Muscle layer of duodenum (tissue), 2 donors: Measurements from ENCODE around the gene FXYD2.
"Not testable (repeated sequence)": the region's sequence is repeated elsewhere in the genome, so short reads cannot be mapped to it uniquely, and the experiment has no call there.

Source experiments
- H3K27ac ChIP-seq: one replicate; pipeline ENCODE4 v1.7.0; 2013; ENCODE audit warnings: mild to moderate bottlenecking, low read length
- H3K27me3 ChIP-seq: one replicate; pipeline ENCODE4 v1.7.0; 2013; ENCODE audit warnings: low read depth, mild to moderate bottlenecking, control low read depth, low read length
- H3K36me3 ChIP-seq, 2 donors: one replicate each; pipeline ENCODE4 v1.7.0; 2013; ENCODE audit warnings: low read length in 2 of 2, control low read depth in 1 of 2, mild to moderate bottlenecking in 1 of 2; ENCODE audit not compliant: insufficient read depth in 2 of 2, control insufficient read depth in 1 of 2
- H3K4me1 ChIP-seq, 2 donors: one replicate each; pipeline ENCODE4 v1.7.0; 2013; ENCODE audit warnings: low read length in 2 of 2, mild to moderate bottlenecking in 2 of 2, control low read depth in 1 of 2, moderate library complexity in 1 of 2; ENCODE audit not compliant: insufficient read depth in 2 of 2, control insufficient read depth in 1 of 2
- H3K4me3 ChIP-seq, 2 donors: one replicate each; pipeline ENCODE4 v1.7.0; 2013; ENCODE audit warnings: low read length in 2 of 2, low read depth in 1 of 2, mild to moderate bottlenecking in 1 of 2
- H3K9me3 ChIP-seq, 2 donors: one replicate each; pipeline ENCODE4 v1.7.0; 2013; ENCODE audit warnings: low read length in 2 of 2, control low read depth in 1 of 2, mild to moderate bottlenecking in 1 of 2; ENCODE audit not compliant: control insufficient read depth in 1 of 2
- donor health status: healthy.

FXYD2 gene

DNA sequence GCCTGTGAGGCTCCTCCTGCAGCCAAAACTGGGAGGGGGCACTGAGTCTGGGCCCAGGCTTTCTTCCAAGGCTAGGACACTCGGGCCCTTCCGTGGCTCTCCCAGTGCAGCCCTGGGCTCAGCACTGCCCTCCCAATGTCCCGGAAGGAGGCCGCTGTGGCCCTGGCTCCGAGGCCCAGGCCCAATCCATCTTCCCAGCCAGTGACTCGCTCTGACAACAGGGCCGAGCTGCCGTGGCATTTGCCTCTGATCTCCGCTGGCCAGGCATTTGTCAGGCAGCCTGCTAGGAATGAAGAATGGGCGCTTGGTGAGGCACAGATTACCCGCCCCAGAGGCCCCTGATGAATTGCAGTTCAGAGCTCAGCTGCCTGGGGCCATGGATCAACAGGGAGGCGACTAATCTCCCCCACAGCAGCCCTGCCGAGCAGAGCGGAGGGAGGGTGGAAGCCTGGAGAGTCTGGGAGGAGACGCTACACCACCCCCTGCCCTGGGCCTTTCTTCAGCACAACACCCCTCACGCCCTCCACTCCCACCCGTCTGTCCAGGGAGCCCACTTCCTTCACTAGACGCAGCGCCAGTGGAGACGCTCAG lies 8.3 kb downstream of the FXYD2 start:
- Histone ChIP-seq H3K9me3 (no peaks in the 10 kb centered on the region), H3K27me3 (no peaks in the 10 kb centered on the region), H3K4me3 (peak overlapping the region in 1 of 2 donors; percentile 16), H3K4me1 (peaks cover 15 to 34% of the 10 kb centered on the region in 2 donors), H3K36me3 (no peaks in the 10 kb centered on the region), H3K27ac (peak overlapping the region; percentile 63)

DNA sequence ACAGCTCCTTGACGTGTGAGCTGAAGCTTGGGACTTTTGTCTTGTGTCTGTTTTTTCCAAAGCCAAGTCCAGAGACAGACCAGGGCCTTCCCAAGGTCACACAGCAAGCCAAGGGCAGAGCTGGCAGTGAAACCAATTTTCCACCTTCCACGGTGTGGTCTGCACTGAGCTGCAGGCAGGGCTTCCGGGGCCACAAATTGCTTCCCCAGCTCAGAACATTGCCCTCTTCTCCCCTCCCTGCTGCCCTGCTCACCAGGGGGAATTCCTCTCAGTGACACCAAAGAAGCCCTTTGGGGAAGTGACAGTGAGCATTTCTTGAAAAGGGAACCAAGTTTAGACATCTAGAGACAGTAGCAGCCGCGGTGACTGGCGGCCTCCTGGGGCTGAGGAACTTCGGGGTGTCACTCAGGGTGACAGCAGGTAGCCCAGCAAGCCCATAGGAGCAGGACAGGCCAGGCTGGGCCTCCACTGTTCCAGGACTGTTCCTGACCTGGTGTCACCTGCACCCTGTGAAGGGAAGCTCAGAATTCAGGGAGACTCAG lies 9.2 kb downstream of the FXYD2 start:
- Histone ChIP-seq H3K4me3 (no peak overlapping the region), H3K27ac (peak overlapping the region; percentile 68), H3K36me3 (no peaks in the 10 kb centered on the region), H3K9me3 (no peaks in the 10 kb centered on the region), H3K4me1 (peaks cover 15 to 34% of the 10 kb centered on the region in 2 donors), H3K27me3 (no peaks in the 10 kb centered on the region)

DNA sequence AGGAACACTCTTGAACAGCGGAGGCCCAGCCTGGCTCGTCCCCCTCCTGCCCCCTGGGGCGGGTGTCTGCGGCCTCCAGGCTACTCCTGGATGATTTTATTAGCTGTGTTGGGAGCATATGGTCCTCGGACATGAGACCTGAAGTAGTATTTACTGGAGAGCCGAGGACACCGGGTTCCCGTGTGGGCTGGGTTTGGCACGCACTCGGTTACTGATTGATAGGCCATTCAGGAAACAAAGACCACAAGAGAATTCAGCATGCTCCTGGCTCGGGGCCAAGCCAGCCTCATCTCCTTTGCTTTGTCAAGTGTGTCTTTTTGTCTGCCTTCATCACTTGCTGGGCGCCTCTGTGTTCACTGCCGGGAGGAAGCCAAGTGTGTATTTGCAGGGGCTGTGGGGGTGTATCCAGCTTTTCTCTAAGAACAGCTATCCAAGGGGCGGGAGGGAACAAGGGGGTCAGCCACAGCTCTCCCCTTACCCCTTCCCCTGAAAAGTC lies 9.7 kb downstream of the FXYD2 start:
- peaks cover 15 to 34% of the 10 kb centered on the region in 2 donors for H3K4me1 ChIP-seq
- H3K27me3 ChIP-seq, result no peaks in the 10 kb centered on the region
- no peak overlapping the region for H3K4me3 ChIP-seq
- H3K9me3 ChIP-seq, result no peaks in the 10 kb centered on the region
- H3K27ac ChIP-seq, result peak overlapping the region; percentile 68
- no peaks in the 10 kb centered on the region for H3K36me3 ChIP-seq

DNA sequence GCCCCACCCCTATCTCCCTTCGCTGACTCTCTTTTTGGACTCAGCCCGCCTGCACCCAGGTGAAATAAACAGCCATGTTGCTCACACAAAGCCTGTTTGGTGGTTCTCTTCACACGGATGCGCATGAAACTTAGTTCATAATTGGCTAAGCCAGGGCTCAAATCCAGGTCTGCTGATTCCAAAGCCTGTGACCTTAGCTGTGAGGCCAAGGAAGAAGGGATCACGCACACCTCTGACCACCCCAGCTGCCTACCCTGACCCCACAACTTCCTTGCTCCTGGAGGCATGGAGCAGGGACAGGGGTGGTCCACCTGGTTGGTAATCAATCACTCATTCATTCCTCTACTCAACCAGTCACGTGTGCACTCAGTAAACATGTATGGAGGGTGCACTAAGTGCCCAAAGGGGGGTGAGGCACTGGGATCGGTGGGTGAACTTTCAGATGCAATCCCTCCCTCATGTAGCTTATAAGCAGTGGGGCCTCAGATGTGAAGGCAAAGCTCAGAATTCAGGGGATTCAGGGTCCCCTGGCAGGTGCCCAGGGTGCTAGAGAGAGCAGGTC lies 10.3 kb downstream of the FXYD2 start:
- H3K9me3 ChIP-seq, result no peaks in the 10 kb centered on the region
- no peaks in the 10 kb centered on the region for H3K27me3 ChIP-seq
- H3K27ac ChIP-seq, result no peak overlapping the region
- H3K4me3 ChIP-seq, result no peak overlapping the region
- H3K4me1 ChIP-seq, result peaks cover 15 to 34% of the 10 kb centered on the region in 2 donors
- H3K36me3 ChIP-seq, result no peaks in the 10 kb centered on the region

DNA sequence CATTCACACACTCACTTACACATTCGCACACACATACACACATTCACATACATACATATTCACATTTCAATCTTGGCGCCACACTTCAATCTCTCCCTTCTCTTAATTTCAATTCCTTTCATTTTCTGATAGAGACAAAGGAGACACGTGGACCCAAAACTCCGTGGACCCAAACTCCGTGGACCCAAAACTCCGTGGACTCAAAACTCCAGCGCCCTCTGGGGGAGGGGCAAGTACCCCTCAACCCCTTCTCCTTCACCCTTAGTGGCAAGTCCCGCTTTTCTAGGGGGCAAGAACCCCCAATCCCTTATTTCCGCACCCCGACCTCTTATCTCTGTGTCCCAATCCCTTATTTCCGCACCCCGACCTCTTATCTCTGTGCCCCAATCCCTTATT lies 14.5 kb downstream of the FXYD2 start:
- H3K27ac ChIP-seq, H3K27me3 ChIP-seq, H3K9me3 ChIP-seq, H3K36me3 ChIP-seq, H3K4me3 ChIP-seq: not testable (repeated sequence)
- H3K4me1 ChIP-seq, result peaks cover 0 to 12% of the 10 kb centered on the region in 2 donors

DNA sequence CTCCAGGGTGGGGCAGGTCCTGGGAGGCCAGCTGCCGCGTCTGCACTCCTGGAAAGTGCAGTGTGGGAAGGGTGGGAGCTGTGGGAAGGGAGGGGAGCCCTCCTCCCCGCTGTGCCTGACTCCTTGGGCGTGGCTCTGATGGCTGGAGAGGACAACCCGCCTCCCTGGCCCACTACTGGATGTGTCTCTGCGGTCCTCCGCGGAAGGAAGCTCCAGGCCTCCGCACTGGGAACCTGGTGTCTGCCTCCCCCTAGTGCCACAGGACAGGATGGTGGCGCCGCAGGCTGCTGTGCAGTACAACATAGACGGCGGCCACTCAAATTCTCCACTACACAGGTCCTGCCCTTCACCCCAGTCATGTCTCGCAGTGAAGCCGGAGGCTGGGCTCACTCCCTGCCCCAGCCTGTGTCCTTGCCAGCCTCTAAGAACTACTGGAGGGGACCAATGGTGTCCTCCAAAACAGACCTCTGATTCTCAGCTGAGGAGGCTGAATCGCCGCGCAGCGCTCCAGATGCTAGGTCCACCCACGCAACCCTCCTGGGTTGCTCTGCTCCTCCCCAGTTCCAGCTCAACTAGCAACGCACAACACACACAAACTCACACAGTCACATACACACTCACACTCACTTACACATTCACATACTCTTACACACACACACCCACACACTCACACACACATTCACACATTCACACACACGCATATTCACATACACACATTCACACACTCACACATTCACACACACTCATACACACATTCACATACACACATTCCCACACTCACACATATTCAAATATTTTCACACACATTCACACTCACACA lies 15.1 kb downstream of the FXYD2 start:
- no peaks in the 10 kb centered on the region for H3K9me3 ChIP-seq
- no peaks in the 10 kb centered on the region for H3K27me3 ChIP-seq
- peaks cover 0 to 6% of the 10 kb centered on the region in 2 donors for H3K4me1 ChIP-seq
- H3K36me3 ChIP-seq, result no peaks in the 10 kb centered on the region
- no peak overlapping the region for H3K4me3 ChIP-seq
- H3K27ac ChIP-seq, result no peak overlapping the region

DNA sequence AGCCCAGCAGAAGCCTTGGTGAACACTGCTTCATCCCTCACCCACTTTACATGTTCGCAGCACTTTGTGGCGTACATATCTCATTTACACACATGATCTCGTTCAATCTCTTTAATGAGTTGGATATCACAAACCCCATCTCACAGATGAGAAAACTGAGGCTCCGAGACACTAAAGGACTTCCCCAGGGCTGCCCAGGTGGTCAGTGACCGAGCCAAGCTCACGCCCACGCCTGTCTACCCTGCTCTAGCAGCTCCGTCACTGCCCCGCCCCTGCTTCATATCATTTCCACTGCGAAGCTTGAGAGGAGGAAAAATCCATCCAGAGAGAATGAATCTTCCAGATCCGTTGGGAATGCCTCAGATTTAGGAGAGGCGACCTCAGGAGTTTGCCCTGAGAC lies 15.8 kb downstream of the FXYD2 start:
- Histone ChIP-seq H3K9me3 (no peaks in the 10 kb centered on the region), H3K27ac (no peak overlapping the region), H3K27me3 (no peaks in the 10 kb centered on the region), H3K36me3 (no peaks in the 10 kb centered on the region), H3K4me3 (no peak overlapping the region), H3K4me1 (peaks cover 0 to 6% of the 10 kb centered on the region in 2 donors)

DNA sequence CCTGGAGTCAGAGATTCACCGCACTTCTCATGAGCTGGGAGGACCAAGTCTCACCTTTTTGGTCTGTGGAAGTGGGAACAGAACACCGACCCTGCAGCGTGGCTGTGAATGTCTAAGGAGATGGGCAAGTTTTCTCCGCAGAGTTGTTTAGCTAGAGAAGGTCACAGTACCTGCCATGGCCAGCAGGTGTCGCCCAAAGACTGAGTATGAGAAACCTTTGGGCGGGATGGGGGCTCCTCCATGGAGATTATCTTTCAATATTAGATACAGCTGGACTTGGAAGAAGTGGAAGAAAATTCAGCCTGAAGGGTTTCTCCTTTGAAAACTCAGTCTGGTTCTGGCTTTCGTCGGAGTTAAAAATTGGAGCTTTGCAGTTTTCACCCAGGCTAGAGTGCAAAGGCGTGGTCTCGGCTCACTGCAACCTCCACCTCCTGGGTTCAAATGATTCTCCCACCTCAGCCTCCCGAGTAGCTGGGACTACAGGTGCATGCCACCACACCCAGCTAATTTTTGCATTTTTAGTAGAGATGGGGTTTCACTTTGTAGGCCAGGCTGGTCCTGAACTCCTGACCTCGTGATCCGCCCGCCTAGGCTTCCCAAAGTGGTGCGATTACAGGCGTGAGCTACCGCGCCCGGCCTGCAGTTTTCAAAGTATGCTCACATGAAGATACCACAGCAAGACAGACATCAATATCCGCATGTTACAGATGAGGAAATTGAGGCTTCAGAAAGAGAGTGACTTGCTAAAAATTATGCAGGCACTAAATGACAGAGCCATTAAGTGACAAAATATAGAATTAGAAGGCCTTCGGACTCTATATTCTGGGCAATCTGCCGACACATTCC lies 16.8 kb downstream of the FXYD2 start:
- peaks cover 0 to 6% of the 10 kb centered on the region in 2 donors for H3K4me1 ChIP-seq
- H3K9me3 ChIP-seq, result no peaks in the 10 kb centered on the region
- H3K4me3 ChIP-seq, result no peak overlapping the region
- no peaks in the 10 kb centered on the region for H3K36me3 ChIP-seq
- H3K27ac ChIP-seq, result no peak overlapping the region
- no peaks in the 10 kb centered on the region for H3K27me3 ChIP-seq

DNA sequence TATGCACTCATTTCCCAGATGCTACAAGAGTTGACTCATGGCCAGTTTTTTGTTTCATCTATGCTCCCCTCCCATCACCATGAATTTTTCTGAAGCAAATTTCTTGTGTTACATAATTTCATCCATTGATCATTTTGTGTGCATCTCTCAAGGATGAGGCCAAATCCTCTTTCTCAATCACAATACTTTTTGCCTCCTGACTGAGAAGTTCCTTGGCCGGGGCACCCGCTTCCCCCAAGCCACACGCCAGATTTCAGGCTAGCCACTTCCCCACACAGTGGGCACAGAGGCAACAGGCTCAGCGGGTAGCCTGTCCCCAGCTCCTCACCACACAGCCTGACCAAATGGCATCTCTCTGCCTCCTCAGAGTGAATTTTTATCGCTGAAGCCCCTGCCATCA lies 17.7 kb downstream of the FXYD2 start:
- H3K4me3 ChIP-seq, result no peak overlapping the region

DNA sequence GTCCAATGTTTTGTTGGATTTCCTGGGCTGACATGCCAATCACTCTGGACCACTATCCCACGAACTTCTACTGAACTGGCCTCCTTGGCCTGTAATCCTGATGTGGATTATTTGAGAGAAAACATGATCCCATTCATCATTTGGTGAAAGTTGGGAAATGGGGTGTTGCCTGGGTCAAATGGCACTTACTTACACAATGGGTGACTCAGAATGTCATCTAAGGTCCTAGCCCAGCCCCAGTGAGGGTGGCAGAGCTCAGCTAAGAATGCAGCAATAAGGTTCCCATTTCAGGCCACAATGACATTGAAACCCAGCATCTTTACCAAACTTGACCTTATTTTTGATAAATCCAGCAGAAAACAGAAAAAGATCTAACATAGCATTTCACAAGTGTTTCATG lies 19.5 kb downstream of the FXYD2 start:
- H3K27ac ChIP-seq, result no peak overlapping the region
- no peaks in the 10 kb centered on the region for H3K9me3 ChIP-seq
- H3K36me3 ChIP-seq, result no peaks in the 10 kb centered on the region
- H3K4me1 ChIP-seq, result peaks cover 0 to 6% of the 10 kb centered on the region in 2 donors
- H3K27me3 ChIP-seq, result no peaks in the 10 kb centered on the region
- no peak overlapping the region for H3K4me3 ChIP-seq

More for the DNA sequence above, 17.7 kb downstream of the FXYD2 start:
- H3K27ac ChIP-seq, result no peak overlapping the region
- H3K27me3 ChIP-seq, result no peaks in the 10 kb centered on the region
- H3K9me3 ChIP-seq, result no peaks in the 10 kb centered on the region
- H3K36me3 ChIP-seq, result no peaks in the 10 kb centered on the region
- peaks cover 0 to 6% of the 10 kb centered on the region in 2 donors for H3K4me1 ChIP-seq
